Hepatocyte (in vitro differentiated cells): ENCODE measurements around the gene RIPOR2.

Experiments used
- EZH2 ChIP-seq: fragments of 200-600 bp; sonication (generic); IDR thresholded peaks from 2 replicates; pipeline ENCODE4 v1.6.1; 2016; ENCODE audit warnings: antibody characterized with exemption, mild to moderate bottlenecking, borderline replicate concordance
- TF ChIP-seq, protein P1 (sequence below): fragments of 200-600 bp; sonication (generic); IDR thresholded peaks from 2 replicates; pipeline ENCODE4 v1.5.1; 2016; ENCODE audit warnings: antibody characterized with exemption, mild to moderate bottlenecking; ENCODE audit not compliant: poor library complexity

DNA sequence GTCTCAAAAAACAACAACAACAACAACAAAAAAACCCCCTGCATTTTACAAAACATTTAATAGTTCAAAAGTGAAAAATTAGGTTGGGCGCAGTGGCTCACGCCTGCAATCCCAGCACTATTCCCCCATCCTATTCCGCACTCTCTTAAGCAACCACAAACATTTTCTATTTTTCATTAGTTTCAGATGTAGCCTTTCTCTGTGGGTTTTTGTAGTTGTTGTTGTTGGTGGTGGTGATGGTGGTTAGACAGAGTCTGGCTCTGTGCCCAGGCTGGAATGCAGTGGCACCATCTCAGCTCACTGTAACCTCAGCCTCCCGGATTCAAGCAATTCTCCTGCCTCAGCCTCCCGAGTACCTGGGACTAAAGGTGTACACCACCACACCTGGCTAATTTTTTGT is 167.4 kb downstream of the RIPOR2 start:
- no peak for TF ChIP-seq EZH2
- TF ChIP-seq, protein P1, sequence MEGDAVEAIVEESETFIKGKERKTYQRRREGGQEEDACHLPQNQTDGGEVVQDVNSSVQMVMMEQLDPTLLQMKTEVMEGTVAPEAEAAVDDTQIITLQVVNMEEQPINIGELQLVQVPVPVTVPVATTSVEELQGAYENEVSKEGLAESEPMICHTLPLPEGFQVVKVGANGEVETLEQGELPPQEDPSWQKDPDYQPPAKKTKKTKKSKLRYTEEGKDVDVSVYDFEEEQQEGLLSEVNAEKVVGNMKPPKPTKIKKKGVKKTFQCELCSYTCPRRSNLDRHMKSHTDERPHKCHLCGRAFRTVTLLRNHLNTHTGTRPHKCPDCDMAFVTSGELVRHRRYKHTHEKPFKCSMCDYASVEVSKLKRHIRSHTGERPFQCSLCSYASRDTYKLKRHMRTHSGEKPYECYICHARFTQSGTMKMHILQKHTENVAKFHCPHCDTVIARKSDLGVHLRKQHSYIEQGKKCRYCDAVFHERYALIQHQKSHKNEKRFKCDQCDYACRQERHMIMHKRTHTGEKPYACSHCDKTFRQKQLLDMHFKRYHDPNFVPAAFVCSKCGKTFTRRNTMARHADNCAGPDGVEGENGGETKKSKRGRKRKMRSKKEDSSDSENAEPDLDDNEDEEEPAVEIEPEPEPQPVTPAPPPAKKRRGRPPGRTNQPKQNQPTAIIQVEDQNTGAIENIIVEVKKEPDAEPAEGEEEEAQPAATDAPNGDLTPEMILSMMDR = no peak
